ENCODE measurements around the gene GLRA3. TPM values are rescaled to one million over a fixed set of nuclear protein-coding genes. Genes with fewer than 3 reads are reported as not detected.
"Not testable (repeated sequence)": the region's sequence is repeated elsewhere in the genome, so short reads cannot be mapped to it uniquely, and the experiment has no call there.

The GLRA3 gene
- total RNA-seq, 1 donor from 2014 or later, result not detected

GRCh38 chr4:174697202-174697601 is 131.8 kb downstream of the GLRA3 start:
- Histone ChIP-seq H3F3A (ENCODE audit: low read depth) (no peaks in the 10 kb centered on the region), H3K9me3 (ENCODE audit: low read depth) (no peaks in the 10 kb centered on the region), H3K4me2 (no peak overlapping the region), H4K20me1 (ENCODE audit: low read depth) (no peaks in the 10 kb centered on the region), H3K27ac (no peak overlapping the region), H3K9ac (no peak overlapping the region), H3K36me3 (no peaks in the 10 kb centered on the region), H3K4me3 (no peak overlapping the region), H3K79me2 (ENCODE audit: low read depth) (no peaks in the 10 kb centered on the region), H3K27me3 (no peaks in the 10 kb centered on the region), H2AFZ (replicated peaks) (no peak overlapping the region), H3K4me1 (no peaks in the 10 kb centered on the region)
- TF ChIP-seq EZH2 (IDR thresholded peaks at IDR 0.05), result no peak
- TF ChIP-seq, protein P1, sequence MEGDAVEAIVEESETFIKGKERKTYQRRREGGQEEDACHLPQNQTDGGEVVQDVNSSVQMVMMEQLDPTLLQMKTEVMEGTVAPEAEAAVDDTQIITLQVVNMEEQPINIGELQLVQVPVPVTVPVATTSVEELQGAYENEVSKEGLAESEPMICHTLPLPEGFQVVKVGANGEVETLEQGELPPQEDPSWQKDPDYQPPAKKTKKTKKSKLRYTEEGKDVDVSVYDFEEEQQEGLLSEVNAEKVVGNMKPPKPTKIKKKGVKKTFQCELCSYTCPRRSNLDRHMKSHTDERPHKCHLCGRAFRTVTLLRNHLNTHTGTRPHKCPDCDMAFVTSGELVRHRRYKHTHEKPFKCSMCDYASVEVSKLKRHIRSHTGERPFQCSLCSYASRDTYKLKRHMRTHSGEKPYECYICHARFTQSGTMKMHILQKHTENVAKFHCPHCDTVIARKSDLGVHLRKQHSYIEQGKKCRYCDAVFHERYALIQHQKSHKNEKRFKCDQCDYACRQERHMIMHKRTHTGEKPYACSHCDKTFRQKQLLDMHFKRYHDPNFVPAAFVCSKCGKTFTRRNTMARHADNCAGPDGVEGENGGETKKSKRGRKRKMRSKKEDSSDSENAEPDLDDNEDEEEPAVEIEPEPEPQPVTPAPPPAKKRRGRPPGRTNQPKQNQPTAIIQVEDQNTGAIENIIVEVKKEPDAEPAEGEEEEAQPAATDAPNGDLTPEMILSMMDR (IDR thresholded peaks at IDR 0.05), result no peak
- no peak for TF ChIP-seq EZH2phosphoT487 (IDR thresholded peaks at IDR 0.05)
- Mint-ChIP-seq H3K9me3 (peaks cover 2% of the 10 kb centered on the region), H3K4me1 (no peaks in the 10 kb centered on the region), H3K27me3 (ENCODE audit: insufficient read depth, low read depth) (no peaks in the 10 kb centered on the region), H3K4me3 (no peak overlapping the region), H3K27ac (no peak overlapping the region), H3K36me3 (no peaks in the 10 kb centered on the region)
- no peak for DNase-seq (ENCODE audit: low spot score)

DNA sequence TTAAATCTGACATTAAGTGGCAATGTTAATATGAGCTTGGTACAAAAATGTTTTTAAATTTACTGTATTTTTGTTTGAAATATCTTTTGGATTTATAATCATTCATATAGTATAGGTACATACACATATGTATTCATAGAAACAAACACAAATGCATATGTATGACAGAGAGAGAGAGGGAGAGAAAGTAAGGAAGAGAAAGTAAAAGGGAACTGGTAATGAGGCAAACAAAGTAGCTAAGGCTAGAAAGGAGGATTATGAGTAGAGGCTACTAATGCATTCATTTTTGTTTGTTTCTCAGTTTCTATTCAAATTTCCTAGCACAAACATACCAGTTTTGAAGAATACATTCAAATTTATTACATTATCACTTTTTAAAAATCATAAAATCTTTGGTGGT is 132.4 kb downstream of the GLRA3 start:
- no peak for DNase-seq (ENCODE audit: low spot score)
- Mint-ChIP-seq H3K36me3 (no peaks in the 10 kb centered on the region), H3K4me3 (no peak overlapping the region), H3K9me3 (peaks cover 2% of the 10 kb centered on the region), H3K27ac (no peak overlapping the region), H3K27me3 (ENCODE audit: insufficient read depth, low read depth) (no peaks in the 10 kb centered on the region), H3K4me1 (no peaks in the 10 kb centered on the region)
- Histone ChIP-seq H3K27me3 (no peaks in the 10 kb centered on the region), H3K9me3 (ENCODE audit: low read depth) (no peaks in the 10 kb centered on the region), H3K9ac (no peak overlapping the region), H3K4me2 (no peak overlapping the region), H3F3A (ENCODE audit: low read depth) (no peaks in the 10 kb centered on the region), H3K4me1 (no peaks in the 10 kb centered on the region), H3K27ac (no peak overlapping the region), H4K20me1 (ENCODE audit: low read depth) (no peaks in the 10 kb centered on the region), H3K36me3 (no peaks in the 10 kb centered on the region), H3K4me3 (no peak overlapping the region), H3K79me2 (ENCODE audit: low read depth) (no peaks in the 10 kb centered on the region), H2AFZ (replicated peaks) (no peak overlapping the region)
- TF ChIP-seq EZH2phosphoT487 (IDR thresholded peaks at IDR 0.05) (no peak), EZH2 (IDR thresholded peaks at IDR 0.05) (no peak)
- TF ChIP-seq, protein P1 (IDR thresholded peaks at IDR 0.05), result no peak

- H3K9me3 ChIP-seq (ENCODE audit: low read depth), result peaks cover 11% of the 10 kb centered on the region
- not testable (repeated sequence) for DNase-seq (ENCODE audit: low spot score); H3K4me2 ChIP-seq; H3K4me3 Mint-ChIP-seq; H3K36me3 Mint-ChIP-seq; H3F3A ChIP-seq (ENCODE audit: low read depth); H3K79me2 ChIP-seq (ENCODE audit: low read depth); H3K4me1 Mint-ChIP-seq; H3K9ac ChIP-seq; H3K27me3 Mint-ChIP-seq (ENCODE audit: insufficient read depth, low read depth); H3K27me3 ChIP-seq; H3K9me3 Mint-ChIP-seq; H4K20me1 ChIP-seq (ENCODE audit: low read depth); H3K36me3 ChIP-seq; H3K4me1 ChIP-seq; H3K27ac ChIP-seq; H2AFZ ChIP-seq (replicated peaks); H3K27ac Mint-ChIP-seq; H3K4me3 ChIP-seq
These were observed 137.2 kb downstream of the GLRA3 start for GRCh38 chr4:174691876-174692275.

DNA sequence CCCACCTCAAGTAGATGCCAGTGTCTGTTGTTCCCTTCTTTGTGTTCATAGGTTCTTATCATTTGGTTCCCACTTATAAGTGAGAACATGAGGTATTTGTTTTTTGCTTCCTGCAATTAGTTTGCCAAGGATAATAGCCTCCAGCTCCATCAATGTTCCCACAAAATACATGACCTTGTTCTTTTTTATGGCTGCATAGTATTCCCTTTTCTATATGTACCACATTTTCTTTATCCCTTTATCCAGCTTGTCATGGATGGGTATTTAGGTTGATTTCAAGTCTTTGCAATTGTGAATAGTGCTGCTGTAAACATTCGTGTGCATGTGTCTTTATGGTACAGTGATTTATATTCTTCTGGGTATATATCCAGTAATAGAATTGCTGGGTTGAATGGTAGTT is 138.4 kb downstream of the GLRA3 start:
- H3K9me3 ChIP-seq (ENCODE audit: low read depth), result peaks cover 11% of the 10 kb centered on the region
- no peaks in the 10 kb centered on the region for H3F3A ChIP-seq (ENCODE audit: low read depth)

More for the DNA sequence above, 138.4 kb downstream of the GLRA3 start:
- Histone ChIP-seq H4K20me1 (ENCODE audit: low read depth) (no peaks in the 10 kb centered on the region), H3K27me3 (no peaks in the 10 kb centered on the region), H3K4me3 (no peak overlapping the region), H3K27ac (no peak overlapping the region), H3K4me1 (no peaks in the 10 kb centered on the region), H3K4me2 (no peak overlapping the region), H3K79me2 (ENCODE audit: low read depth) (no peaks in the 10 kb centered on the region), H3K9ac (no peak overlapping the region), H2AFZ (replicated peaks) (no peak overlapping the region), H3K36me3 (no peaks in the 10 kb centered on the region)
- Mint-ChIP-seq H3K27ac (no peak overlapping the region), H3K27me3 (ENCODE audit: insufficient read depth, low read depth) (no peaks in the 10 kb centered on the region), H3K9me3 (peaks cover 9% of the 10 kb centered on the region), H3K4me1 (no peaks in the 10 kb centered on the region), H3K36me3 (no peaks in the 10 kb centered on the region), H3K4me3 (no peak overlapping the region)
- DNase-seq (ENCODE audit: low spot score), result no peak
- TF ChIP-seq, protein P1 (IDR thresholded peaks at IDR 0.05), result no peak
- no peak for TF ChIP-seq EZH2phosphoT487 (IDR thresholded peaks at IDR 0.05)
- TF ChIP-seq EZH2 (IDR thresholded peaks at IDR 0.05), result no peak

Data from neural progenitor cell (in vitro differentiated cells).